Endothelial cell of umbilical vein (primary cell): Measurements from ENCODE around the gene NEK7.
A peak's percentile ranks its signal among the peaks of the same experiment; 100 is the strongest.

Experiments used
- EZH2 ChIP-seq: IDR thresholded peaks from 2 replicates; pipeline ENCODE4 v1.6.1; 2012; ENCODE audit warnings: borderline replicate concordance, low read depth, mild to moderate bottlenecking, moderate library complexity, low read length, inconsistent platforms; ENCODE audit not compliant: severe bottlenecking
- FOS ChIP-seq: IDR thresholded peaks from 2 replicates; pipeline ENCODE4 v1.6.1; 2011; ENCODE audit warnings: mild to moderate bottlenecking, low read length, moderate library complexity, borderline replicate concordance; ENCODE audit not compliant: insufficient read depth
- GATA2 ChIP-seq: IDR thresholded peaks from 2 replicates; pipeline ENCODE4 v1.7.0; 2011; ENCODE audit warnings: low read depth, mild to moderate bottlenecking, moderate library complexity, mixed read lengths, low read length; ENCODE audit not compliant: insufficient read length, insufficient read depth
- MYC ChIP-seq: IDR thresholded peaks from one replicate; pipeline ENCODE4 v1.6.1; 2011; ENCODE audit warnings: mild to moderate bottlenecking, low read depth, low read length
- POLR2A ChIP-seq: IDR thresholded peaks from 2 replicates; pipeline ENCODE4 v1.6.1; 2012; ENCODE audit warnings: low read depth, mild to moderate bottlenecking, control low read depth, low read length
- POLR2AphosphoS5 ChIP-seq: IDR thresholded peaks from 2 replicates; pipeline ENCODE4 v1.6.1; 2012; ENCODE audit warnings: low read depth, mild to moderate bottlenecking, control low read depth, low read length, moderate library complexity; ENCODE audit not compliant: insufficient read depth
- TF ChIP-seq, protein P1 (sequence below), 2 donors: IDR thresholded peaks; 1 replicate in 1 of 2; 2 replicates in 1 of 2; pipeline ENCODE4 v1.5.1; 2011; ENCODE audit warnings: low read length in 2 of 2, mild to moderate bottlenecking in 2 of 2, moderate library complexity in 2 of 2, control low read depth in 1 of 2, inconsistent platforms in 1 of 2, low read depth in 1 of 2; ENCODE audit not compliant: insufficient read depth in 1 of 2; ENCODE audit errors: extremely low read depth in 1 of 2
- TF ChIP-seq, protein P2 (sequence below): IDR thresholded peaks from 2 replicates; pipeline ENCODE4 v1.6.1; 2011; ENCODE audit not compliant: insufficient read depth, insufficient read length

DNA sequence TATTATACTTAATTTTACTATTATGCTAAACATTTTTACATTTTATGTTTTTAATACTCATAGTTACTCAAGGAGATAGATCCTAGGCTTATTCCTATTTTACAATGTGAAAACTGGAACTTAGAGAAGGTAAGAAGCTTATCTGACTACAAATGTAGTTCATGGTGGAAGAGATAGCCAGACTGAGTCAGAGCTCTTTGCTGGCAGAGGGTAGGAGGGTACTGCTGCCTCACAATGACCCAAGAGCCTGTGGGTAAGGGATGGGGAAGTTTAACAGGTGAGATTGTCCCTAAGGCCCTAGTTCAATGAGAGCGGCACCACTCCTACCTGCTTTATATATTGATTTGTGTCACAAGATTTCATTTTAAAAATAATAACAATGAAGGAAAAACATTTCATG is 34.1 kb upstream of the NEK7 start:
- TF ChIP-seq, protein P1, sequence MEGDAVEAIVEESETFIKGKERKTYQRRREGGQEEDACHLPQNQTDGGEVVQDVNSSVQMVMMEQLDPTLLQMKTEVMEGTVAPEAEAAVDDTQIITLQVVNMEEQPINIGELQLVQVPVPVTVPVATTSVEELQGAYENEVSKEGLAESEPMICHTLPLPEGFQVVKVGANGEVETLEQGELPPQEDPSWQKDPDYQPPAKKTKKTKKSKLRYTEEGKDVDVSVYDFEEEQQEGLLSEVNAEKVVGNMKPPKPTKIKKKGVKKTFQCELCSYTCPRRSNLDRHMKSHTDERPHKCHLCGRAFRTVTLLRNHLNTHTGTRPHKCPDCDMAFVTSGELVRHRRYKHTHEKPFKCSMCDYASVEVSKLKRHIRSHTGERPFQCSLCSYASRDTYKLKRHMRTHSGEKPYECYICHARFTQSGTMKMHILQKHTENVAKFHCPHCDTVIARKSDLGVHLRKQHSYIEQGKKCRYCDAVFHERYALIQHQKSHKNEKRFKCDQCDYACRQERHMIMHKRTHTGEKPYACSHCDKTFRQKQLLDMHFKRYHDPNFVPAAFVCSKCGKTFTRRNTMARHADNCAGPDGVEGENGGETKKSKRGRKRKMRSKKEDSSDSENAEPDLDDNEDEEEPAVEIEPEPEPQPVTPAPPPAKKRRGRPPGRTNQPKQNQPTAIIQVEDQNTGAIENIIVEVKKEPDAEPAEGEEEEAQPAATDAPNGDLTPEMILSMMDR (IDR thresholded peaks at IDR 0.05; ENCODE audit: extremely low read depth in 1 of 2, insufficient read depth in 1 of 2, low read depth in 1 of 2, low read length in 2 of 2), result no peak
- TF ChIP-seq POLR2AphosphoS5 (no peak), MYC (no peak), POLR2A (no peak), EZH2 (no peak), GATA2 (peak; percentile 22), FOS (no peak)
- TF ChIP-seq, protein P2, sequence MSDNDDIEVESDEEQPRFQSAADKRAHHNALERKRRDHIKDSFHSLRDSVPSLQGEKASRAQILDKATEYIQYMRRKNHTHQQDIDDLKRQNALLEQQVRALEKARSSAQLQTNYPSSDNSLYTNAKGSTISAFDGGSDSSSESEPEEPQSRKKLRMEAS, result no peak
